HL-60/S4 treated with retinoic acid at 250 ng/mL for 4 days and 3 days (cell line): ENCODE data around the gene CRTC2.
"Not testable (repeated sequence)": the region's sequence is repeated elsewhere in the genome, so short reads cannot be mapped to it uniquely, and the experiment has no call there.

Experiments
- in situ Hi-C: fragments of 300-500 bp; cut with MboI; formaldehyde crosslinking; loops from 2 replicates; pipeline ENCODE4 v1.7.0; 2022; ENCODE audit warnings: low sequenced_read_pairs

CRTC2 gene

GRCh38 chr1:153934746-153935145 is 23.7 kb downstream of the CRTC2 start:
- in situ Hi-C loops = loop anchor here (10.0 kb wide), 1 partner anchor 60 kb away; no protein-coding TSS in a partner anchor

- in situ Hi-C loops = loop anchor here (10.0 kb wide), 1 partner anchor 59 kb away; no protein-coding TSS in a partner anchor
These were observed 24.5 kb downstream of the CRTC2 start for GRCh38 chr1:153933955-153934354.

DNA sequence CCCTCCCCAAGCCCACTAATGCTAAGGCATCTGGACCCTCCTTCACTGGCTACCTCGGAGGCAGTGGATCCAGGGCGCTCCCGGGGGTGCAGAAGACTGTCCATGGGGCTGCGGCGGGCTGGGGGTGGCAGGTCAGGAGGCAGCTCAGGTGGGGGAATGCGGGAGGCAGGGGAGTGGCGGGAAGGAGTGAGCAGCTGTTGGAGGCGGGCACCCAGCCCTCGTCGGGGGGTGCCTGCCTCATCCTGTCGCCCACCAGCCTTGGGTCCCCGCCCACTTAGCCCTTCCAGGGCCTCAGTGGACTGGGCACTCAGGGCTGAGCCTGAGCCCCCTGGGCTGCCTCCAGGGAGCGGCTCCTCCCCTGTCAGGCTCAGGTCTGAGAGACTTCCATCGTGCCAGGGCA is 25.0 kb downstream of the CRTC2 start:
- in situ Hi-C loops = loop anchor here (10.0 kb wide), 1 partner anchor 59 kb away; no protein-coding TSS in a partner anchor

GRCh38 chr1:153932156-153933131 is 26.0 kb downstream of the CRTC2 start:
- in situ Hi-C loops = loop anchor here (10.0 kb wide), 1 partner anchor 58 kb away; no protein-coding TSS in a partner anchor

- in situ Hi-C loops = loop anchor here (10.0 kb wide), 1 partner anchor 55 kb away; no protein-coding TSS in a partner anchor
These were observed 28.1 kb downstream of the CRTC2 start for GRCh38 chr1:153929981-153930948.

- in situ Hi-C loops = no loop called here
These were observed 29.0 kb downstream of the CRTC2 start for GRCh38 chr1:153929426-153929825.

GRCh38 chr1:153928791-153929341 is 29.5 kb downstream of the CRTC2 start:
- in situ Hi-C loops = no loop called here

DNA sequence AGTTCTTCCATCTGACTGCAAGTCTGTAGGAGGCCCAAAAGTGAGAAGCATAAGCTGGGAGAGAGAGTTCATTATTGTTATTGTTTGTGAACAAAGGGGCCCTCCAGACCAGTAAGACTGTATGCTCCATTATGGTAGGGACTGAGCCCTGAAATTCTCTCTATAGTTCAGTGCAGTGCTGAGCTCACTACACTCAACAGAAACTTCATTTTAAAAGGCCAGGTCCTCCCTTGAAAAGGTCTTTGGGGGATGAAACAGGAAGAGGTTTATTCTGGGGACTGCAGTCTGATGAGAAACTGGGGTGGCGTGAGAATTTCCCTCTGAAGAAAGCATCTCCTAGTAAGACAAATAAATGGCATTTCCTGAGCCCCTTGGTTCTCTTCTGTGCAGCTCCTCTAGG is 30.2 kb downstream of the CRTC2 start:
- in situ Hi-C loops = no loop called here

DNA sequence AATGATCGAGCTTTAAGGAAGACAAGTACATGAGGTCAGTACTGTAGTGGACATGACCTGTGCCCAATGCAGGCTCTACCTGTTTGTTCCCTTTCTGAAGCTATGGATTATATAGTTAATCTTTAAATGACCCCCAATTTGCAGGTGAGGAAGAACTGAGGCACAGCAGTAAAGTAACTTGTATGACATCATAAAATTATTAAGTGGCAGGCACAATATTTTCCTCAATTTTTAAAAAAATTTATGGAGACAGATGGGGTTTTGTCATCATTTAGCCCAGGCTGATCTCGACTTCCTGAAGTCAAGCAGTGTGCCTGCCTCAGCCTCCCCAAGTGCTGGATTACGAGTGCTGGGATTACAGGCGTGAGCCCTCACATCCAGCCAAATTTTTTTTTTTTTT is 32.0 kb downstream of the CRTC2 start:
- in situ Hi-C loops = no loop called here

DNA sequence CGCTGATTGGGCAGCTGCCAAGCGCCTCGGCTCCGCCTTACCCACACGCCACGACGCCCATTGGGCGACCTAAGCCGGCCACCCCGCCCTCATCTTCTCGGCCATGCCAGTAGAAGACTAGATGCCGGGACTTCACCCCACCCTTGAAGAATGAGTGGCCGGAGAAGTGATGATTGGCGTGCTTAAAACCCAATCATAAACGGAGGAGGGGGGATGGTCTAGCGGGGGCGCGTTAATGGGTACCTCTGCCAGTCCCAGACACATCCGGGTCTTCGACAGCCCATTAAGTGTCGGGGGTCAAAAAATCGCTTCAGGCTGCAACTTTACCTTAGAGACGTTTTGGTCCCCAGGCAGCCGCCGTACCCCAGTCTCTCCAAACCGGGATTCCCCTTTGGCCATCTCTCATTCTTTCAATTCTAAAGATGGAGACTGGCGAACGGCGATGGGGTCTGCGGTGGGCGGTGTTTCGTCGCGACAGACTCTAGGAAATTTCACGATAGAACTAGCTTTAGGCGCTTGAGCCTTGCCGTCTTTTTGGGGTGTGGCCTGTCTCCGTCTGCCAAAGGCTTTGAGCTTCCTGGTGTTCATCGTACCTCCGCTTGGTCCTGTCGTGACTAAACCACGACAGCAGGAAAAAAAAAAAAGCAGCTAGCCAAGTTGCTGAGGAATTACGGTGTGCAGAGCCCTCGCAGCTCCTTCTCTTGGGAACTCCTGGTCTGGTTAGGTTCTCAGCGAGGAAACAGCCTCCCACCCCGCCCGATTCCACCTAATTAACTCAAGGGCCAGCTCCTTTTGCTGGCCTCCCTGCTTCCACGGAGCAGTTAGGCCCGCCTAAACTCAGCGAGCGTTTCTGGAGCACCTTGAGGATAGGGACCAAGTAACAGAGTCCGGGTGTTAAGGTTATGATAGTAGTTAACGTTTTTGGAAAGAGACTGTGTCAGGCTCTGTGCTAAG is 35.2 kb downstream of the CRTC2 start, which contains the start of gene GATAD2B:
GATAD2B (minus strand) TSS at position 1 of the 954 bp plus-strand sequence. CDS start 94,625 bp downstream, outside the sequence.
- in situ Hi-C loops = no loop called here

- in situ Hi-C loops = no loop called here
These were observed 36.1 kb downstream of the CRTC2 start for GRCh38 chr1:153922076-153922971.

GRCh38 chr1:153921803-153922075 is 36.7 kb downstream of the CRTC2 start:
- in situ Hi-C loops = no loop called here

DNA sequence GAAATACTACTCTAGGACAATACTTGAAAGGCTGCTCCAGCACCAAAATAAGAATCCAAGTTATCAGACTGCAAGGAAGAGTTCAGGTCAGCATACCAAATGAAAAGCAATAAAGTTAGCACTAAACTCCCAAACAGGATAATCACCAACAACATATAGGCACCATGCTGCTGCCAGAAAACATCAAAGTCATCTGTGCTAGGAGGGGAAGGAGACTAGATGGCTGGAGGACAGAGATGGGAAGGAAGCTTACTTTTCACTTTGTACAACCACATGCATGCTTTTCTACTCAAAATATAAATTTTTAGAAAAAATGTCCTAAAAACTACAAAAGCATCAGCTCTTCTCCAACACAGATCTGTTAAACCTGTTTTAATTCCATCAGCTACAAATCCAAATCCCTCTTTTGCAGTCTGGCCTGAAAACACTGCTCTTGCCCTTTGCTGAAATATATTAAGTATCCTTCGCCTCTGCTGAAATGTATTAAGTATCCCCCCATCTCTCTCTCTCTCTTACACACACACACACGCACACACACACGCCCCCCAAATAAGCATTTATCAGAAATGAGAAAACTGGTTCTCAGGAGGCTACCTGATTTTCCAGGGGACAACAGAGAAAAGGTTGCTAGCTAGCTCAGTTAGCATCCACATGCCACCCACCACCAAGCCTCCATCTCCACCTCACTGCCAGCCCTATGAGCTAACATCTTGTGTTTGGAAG is 37.2 kb downstream of the CRTC2 start:
- in situ Hi-C loops = no loop called here

DNA sequence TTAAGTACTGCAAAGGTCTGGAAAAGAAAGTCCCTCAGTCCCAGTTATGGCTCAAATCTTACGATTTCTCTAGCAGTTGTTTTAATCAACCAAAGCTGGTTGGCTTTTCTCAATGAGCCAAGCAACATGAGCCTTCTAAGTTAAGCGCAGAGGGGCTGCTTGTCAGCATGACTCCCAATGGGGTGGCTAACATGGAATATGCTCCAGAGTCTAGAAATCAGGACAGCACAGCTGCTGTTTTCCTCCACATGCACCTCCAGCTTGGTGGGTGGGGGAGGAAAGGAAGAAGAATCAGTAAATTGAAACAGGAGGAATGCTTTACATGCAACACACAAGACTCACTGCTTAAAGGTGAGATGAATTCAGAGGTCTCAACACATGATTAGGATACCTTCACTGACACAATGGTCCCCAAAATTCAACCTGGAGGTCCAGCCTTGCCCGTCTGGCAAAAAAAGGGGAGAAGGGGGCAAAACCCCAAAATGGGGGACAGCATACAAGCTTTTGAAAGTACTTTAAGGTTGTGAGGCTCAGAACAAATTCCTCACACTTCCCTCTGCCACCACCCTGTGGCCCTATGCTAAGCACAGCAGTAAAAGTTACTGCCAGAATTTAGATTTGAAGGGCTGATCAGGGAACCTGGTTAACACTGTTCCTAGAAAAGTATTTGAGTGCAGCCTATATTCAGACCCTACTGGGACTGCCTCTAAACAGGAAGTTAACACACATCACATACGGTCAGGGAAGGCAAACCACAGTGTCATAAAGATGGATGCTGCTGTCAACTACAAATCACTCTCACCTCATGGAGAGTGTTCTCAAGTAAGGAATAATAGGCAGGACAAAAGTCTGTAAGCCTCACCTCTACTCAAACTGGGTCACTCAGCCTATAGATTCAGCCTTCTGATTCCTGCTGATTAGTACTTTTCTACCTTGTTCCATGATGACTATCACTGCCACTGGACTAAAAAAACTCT is 38.2 kb downstream of the CRTC2 start:
- in situ Hi-C loops = no loop called here

GRCh38 chr1:153916297-153916696 is 42.1 kb downstream of the CRTC2 start:
- in situ Hi-C loops = no loop called here

DNA sequence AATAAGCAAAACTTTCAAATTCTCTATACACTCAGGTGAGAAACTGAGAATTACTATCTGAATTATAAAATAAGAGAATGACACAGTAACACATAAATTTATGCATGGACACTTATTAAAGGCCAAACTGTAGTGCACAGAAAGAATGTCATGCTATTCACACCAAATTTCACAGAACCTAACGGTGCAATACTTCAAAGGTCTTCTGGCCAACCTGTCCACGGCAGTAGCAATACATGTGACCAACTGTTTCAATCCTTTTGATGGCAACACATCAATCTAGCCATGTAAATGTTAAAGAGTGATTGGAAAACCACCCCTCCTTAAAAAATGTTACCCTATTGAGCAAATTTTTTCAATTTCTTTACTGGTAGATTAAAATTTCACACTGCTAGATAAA is 46.1 kb downstream of the CRTC2 start:
- in situ Hi-C loops = no loop called here

DNA sequence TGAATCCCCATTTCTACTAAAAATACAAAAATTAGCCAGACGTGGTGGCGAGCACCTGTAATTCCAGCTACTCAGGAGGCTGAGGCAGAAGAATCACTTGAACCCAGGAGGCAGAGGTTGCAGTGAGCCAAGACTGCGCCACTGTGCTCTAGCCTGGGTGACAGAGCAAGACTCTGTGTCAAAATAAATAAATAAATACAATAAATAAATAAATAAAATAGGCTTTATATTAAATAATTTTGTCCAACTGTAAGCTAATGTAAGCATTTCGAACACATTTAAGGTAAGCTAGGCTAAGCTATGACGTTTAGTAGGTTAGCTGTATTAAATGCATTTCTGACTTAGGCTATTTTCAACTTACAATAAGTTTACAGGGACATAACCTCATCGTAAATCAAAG is 47.9 kb downstream of the CRTC2 start:
- in situ Hi-C loops = not testable (repeated sequence)
